ENCODE results near the gene TRAIP.
"Not testable (repeated sequence)": the region's sequence is repeated elsewhere in the genome, so short reads cannot be mapped to it uniquely, and the experiment has no call there.

TRAIP gene

GRCh38 chr3:49781415-49782199 lies 74.8 kb downstream of the TRAIP start:
- H3K9me3 Mint-ChIP-seq = no peaks in the 10 kb centered on the region
- DNase-seq = no peak
- no peak overlapping the region for H3K4me3 Mint-ChIP-seq
- H3K27me3 Mint-ChIP-seq (ENCODE audit: low read depth, poor library complexity) = no peaks in the 10 kb centered on the region
- peaks cover 61% of the 10 kb centered on the region for H3K36me3 Mint-ChIP-seq (ENCODE audit: low read depth)
- TF ChIP-seq CTCF (IDR thresholded peaks at IDR 0.05) = no peak
- peak overlapping the region; percentile 62 for H3K27ac Mint-ChIP-seq
- H3K4me1 Mint-ChIP-seq = peaks cover 37% of the 10 kb centered on the region

- peaks cover 64% of the 10 kb centered on the region for H3K36me3 Mint-ChIP-seq (ENCODE audit: low read depth)
- not testable (repeated sequence) for H3K9me3 Mint-ChIP-seq; H3K27me3 Mint-ChIP-seq (ENCODE audit: low read depth, poor library complexity); H3K4me3 Mint-ChIP-seq; DNase-seq
- H3K4me1 Mint-ChIP-seq = peaks cover 36% of the 10 kb centered on the region
- peak overlapping the region; percentile 62 for H3K27ac Mint-ChIP-seq
Measured at GRCh38 chr3:49780975-49781365, 75.4 kb downstream of the TRAIP start.

- TF ChIP-seq CTCF (IDR thresholded peaks at IDR 0.05) = no peak
- H3K4me3 Mint-ChIP-seq = no peak overlapping the region
Measured at GRCh38 chr3:49780080-49780974, 76.0 kb downstream of the TRAIP start.

GRCh38 chr3:49779358-49780079 lies 76.8 kb downstream of the TRAIP start:
- H3K36me3 Mint-ChIP-seq (ENCODE audit: low read depth) = peaks cover 72% of the 10 kb centered on the region
- no peak for TF ChIP-seq CTCF (IDR thresholded peaks at IDR 0.05)
- no peaks in the 10 kb centered on the region for H3K27me3 Mint-ChIP-seq (ENCODE audit: low read depth, poor library complexity)
- no peak for DNase-seq
- H3K27ac Mint-ChIP-seq = no peak overlapping the region
- no peak overlapping the region for H3K4me3 Mint-ChIP-seq
- H3K9me3 Mint-ChIP-seq = no peaks in the 10 kb centered on the region
- peaks cover 24% of the 10 kb centered on the region for H3K4me1 Mint-ChIP-seq

More at GRCh38 chr3:49780080-49780974, 76.0 kb downstream of the TRAIP start:
- H3K4me1 Mint-ChIP-seq = peaks cover 31% of the 10 kb centered on the region
- peak overlapping the region; percentile 89 for H3K27ac Mint-ChIP-seq
- peaks cover 65% of the 10 kb centered on the region for H3K36me3 Mint-ChIP-seq (ENCODE audit: low read depth)
- no peak for DNase-seq
- no peaks in the 10 kb centered on the region for H3K27me3 Mint-ChIP-seq (ENCODE audit: low read depth, poor library complexity)
- H3K9me3 Mint-ChIP-seq = no peaks in the 10 kb centered on the region
